ENCODE measurements around the gene NDUFA7. TPM values are rescaled to one million over a fixed set of nuclear protein-coding genes. Genes with fewer than 3 reads are reported as not detected.
A peak's percentile ranks its signal among the peaks of the same experiment; 100 is the strongest.

NDUFA7 gene
- total RNA-seq, 1 experiment from 2014 or later, result 73.0 TPM

DNA sequence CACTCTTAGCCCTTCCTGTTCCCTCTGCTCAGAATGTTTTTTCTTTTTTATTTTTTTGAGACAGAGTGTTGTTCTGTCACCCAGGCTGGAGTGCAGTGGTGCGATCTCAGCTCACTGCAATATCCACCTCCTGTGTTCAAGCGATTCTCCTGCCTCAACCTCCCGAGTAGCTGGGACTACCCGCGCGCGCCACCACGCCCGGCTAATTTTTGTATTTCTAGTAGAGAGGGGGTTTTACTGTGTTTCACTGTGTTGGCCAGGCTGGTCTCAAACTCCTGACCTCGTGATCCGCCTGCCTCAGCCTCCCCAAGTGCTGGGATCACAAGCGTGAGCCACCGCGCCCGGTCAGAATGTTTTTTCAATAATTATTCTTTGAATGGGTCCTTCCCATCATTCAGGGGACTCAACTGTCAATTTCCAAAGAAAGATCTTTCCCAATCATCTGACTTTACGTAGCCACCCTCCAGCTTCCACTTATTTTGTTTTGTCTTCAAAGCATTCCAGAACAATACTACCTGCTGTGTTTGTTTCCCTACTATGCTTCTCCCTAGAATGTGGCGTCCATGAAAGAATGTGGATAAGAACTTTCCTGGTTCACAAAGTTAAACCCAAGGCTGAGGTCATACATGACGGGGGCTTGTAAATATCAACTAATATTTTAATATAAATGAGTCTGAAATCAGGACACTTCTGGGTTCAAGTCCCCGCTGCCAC is 1.2 kb downstream of the NDUFA7 start:
- H2BK120ac ChIP-seq (ENCODE audit: low read depth, low read length, poor library complexity, severe bottlenecking), result no peak overlapping the region
- H4K20me1 ChIP-seq (ENCODE audit: control insufficient read depth, insufficient read depth, insufficient read length), result no peaks in the 10 kb centered on the region
- H2BK15ac ChIP-seq (ENCODE audit: low read depth, low read length), result no peak overlapping the region
- no peak for DNase-seq
- H3K4me1 ChIP-seq (ENCODE audit: insufficient read depth, low read length), result no peaks in the 10 kb centered on the region; the same call in 1 of the 2 replicates
- TF ChIP-seq, protein P1, sequence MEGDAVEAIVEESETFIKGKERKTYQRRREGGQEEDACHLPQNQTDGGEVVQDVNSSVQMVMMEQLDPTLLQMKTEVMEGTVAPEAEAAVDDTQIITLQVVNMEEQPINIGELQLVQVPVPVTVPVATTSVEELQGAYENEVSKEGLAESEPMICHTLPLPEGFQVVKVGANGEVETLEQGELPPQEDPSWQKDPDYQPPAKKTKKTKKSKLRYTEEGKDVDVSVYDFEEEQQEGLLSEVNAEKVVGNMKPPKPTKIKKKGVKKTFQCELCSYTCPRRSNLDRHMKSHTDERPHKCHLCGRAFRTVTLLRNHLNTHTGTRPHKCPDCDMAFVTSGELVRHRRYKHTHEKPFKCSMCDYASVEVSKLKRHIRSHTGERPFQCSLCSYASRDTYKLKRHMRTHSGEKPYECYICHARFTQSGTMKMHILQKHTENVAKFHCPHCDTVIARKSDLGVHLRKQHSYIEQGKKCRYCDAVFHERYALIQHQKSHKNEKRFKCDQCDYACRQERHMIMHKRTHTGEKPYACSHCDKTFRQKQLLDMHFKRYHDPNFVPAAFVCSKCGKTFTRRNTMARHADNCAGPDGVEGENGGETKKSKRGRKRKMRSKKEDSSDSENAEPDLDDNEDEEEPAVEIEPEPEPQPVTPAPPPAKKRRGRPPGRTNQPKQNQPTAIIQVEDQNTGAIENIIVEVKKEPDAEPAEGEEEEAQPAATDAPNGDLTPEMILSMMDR (conservative IDR thresholded peaks at IDR 0.05), result no peak
- no peak overlapping the region for H2BK20ac ChIP-seq (ENCODE audit: low read depth, low read length, poor library complexity, severe bottlenecking)
- no peak overlapping the region for H4K5ac ChIP-seq (ENCODE audit: insufficient read length, low read depth, low read length)
- Mint-ChIP-seq H3K4me1 (peaks cover 19 to 29% of the 10 kb centered on the region in 2 experiments), H3K27ac (peak overlapping the region; percentile 87 to 100 (median 99); a peak in 5 of 7 replicates), H3K36me3 (ENCODE audit: insufficient read depth in 1 of 3, low read depth in 3 of 3) (peaks cover 22 to 48% (median 37%) of the 10 kb centered on the region in 3 experiments), H3K27me3 (ENCODE audit: low read depth) (no peaks in the 10 kb centered on the region; the same call in 1 of the 2 replicates), H3K9me3 (no peaks in the 10 kb centered on the region; a peak in 2 of 5 replicates), H3K4me3 (peak overlapping the region; percentile 96 to 98)
- H3K79me1 ChIP-seq (ENCODE audit: insufficient read depth, low read depth, low read length, poor library complexity, severe bottlenecking), result no peaks in the 10 kb centered on the region
- no peaks in the 10 kb centered on the region for H3K27me3 ChIP-seq (ENCODE audit: insufficient read depth, low read length)
- no peak overlapping the region for H2AK5ac ChIP-seq (ENCODE audit: insufficient read length, low read length)
- no peak overlapping the region for H2BK5ac ChIP-seq (ENCODE audit: insufficient read length, low read length)
- peak overlapping the region; percentile 55 for H4K91ac ChIP-seq (ENCODE audit: insufficient read length, low read depth, low read length)
- H3K27ac ChIP-seq (ENCODE audit: insufficient read length, low read depth, low read length), result no peak overlapping the region
- no peak overlapping the region for H3K18ac ChIP-seq (ENCODE audit: insufficient read length, low read depth, low read length)
- peak overlapping the region; percentile 96 for H3K4me2 ChIP-seq (ENCODE audit: insufficient read depth, insufficient read length, low read length)
- H2AFZ ChIP-seq (ENCODE audit: low read length), result no peak overlapping the region
- WGBS (ENCODE audit: extremely low coverage, insufficient read length, low lambda C conversion rate), result no CpG with 5 or more reads among the region's 19 CpGs
- H3K9ac ChIP-seq (ENCODE audit: extremely low read depth, insufficient read length, low read length), result peak overlapping the region; percentile 97
- H4K8ac ChIP-seq (replicated peaks; ENCODE audit: insufficient read length, low read depth, low read length), result no peak overlapping the region
- no peak overlapping the region for H3K4ac ChIP-seq (ENCODE audit: low read depth, low read length)
- no peaks in the 10 kb centered on the region for H3K9me3 ChIP-seq (ENCODE audit: control insufficient read depth, low read depth, low read length)
- no peak overlapping the region for H3K56ac ChIP-seq (ENCODE audit: insufficient read length, low read depth, low read length)
- H3K23me2 ChIP-seq (ENCODE audit: insufficient read length, low read depth, low read length, poor library complexity, severe bottlenecking), result peaks cover 6% of the 10 kb centered on the region
- no peak overlapping the region for H3K14ac ChIP-seq (ENCODE audit: insufficient read depth, low read length)
- H2BK12ac ChIP-seq (ENCODE audit: insufficient read length, low read depth, low read length), result no peak overlapping the region
- no peak overlapping the region for H3K23ac ChIP-seq (ENCODE audit: insufficient read length, low read depth, low read length)
- H3K79me2 ChIP-seq (ENCODE audit: insufficient read depth, low read length), result peaks cover 5% of the 10 kb centered on the region; the same call in 1 of the 2 replicates
- no peak overlapping the region for H3T11ph ChIP-seq (ENCODE audit: low read length)
